Measurements from ENCODE around the gene SUN5.
A peak's percentile ranks its signal among the peaks of the same experiment; 100 is the strongest.

The SUN5 gene

GRCh38 chr20:33008336-33009213, 4.3 kb upstream of the SUN5 start:
- TF ChIP-seq CTCF (IDR thresholded peaks at IDR 0.05): no peak

GRCh38 chr20:33007376-33008335, 3.4 kb upstream of the SUN5 start, which contains the start of gene BPIFB2:
TSS of gene BPIFB2 (plus strand) at chr20:33007704. CDS start at chr20:33008575, 871 bp downstream.
- no peak for TF ChIP-seq CTCF (IDR thresholded peaks at IDR 0.05)

- no peak for TF ChIP-seq CTCF (IDR thresholded peaks at IDR 0.05)
Observed at GRCh38 chr20:33006776-33007375, 2.6 kb upstream of the SUN5 start.

- no peak for TF ChIP-seq CTCF (IDR thresholded peaks at IDR 0.05)
Observed at GRCh38 chr20:33005908-33006775, 1.9 kb upstream of the SUN5 start.

- peak; percentile 74 for TF ChIP-seq CTCF (IDR thresholded peaks at IDR 0.05)
Observed at GRCh38 chr20:33005132-33005566, 916 bp upstream of the SUN5 start.

GRCh38 chr20:33002087-33002808, 2.0 kb downstream of the SUN5 start:
- no peak for TF ChIP-seq CTCF (IDR thresholded peaks at IDR 0.05)
